SK-N-MC (cell line): ENCODE measurements around the gene SLC25A24.
"Not testable (repeated sequence)": the region's sequence is repeated elsewhere in the genome, so short reads cannot be mapped to it uniquely, and the experiment has no call there.

Source experiments
- DNase-seq: peaks from one replicate; pipeline ENCODE4 v3.0.0-alpha.2; 2011; ENCODE audit warnings: low read depth, low spot score
- H3K27ac ChIP-seq: fragments of 200-600 bp; sonication (generic); 2 replicates; pipeline ENCODE4 v1.5.1; 2016; ENCODE audit warnings: mixed run types
- H3K36me3 ChIP-seq: fragments of 200-600 bp; sonication (generic); 2 replicates; pipeline ENCODE4 v1.6.1; 2017; ENCODE audit warnings: antibody characterized with exemption, low read length, mixed read lengths; ENCODE audit not compliant: insufficient read depth
- H3K4me3 ChIP-seq: fragments of 200-600 bp; sonication (generic); 2 replicates; pipeline ENCODE4 v1.5.1; 2016
- H3K9ac ChIP-seq: fragments of 200-600 bp; sonication (generic); 2 replicates; pipeline ENCODE4 v1.8.0; 2017; ENCODE audit warnings: mixed run types, mixed read lengths; ENCODE audit not compliant: insufficient read length
- H3K9me3 ChIP-seq: fragments of 200-600 bp; sonication (generic); 2 replicates; pipeline ENCODE4 v1.6.1; 2017; ENCODE audit warnings: low read depth, mild to moderate bottlenecking, antibody characterized with exemption, low read length, moderate library complexity, mixed read lengths
- EZH2 ChIP-seq: fragments of 200-600 bp; sonication (generic); IDR thresholded peaks from one replicate; pipeline ENCODE4 v1.6.1; 2017; ENCODE audit warnings: antibody characterized with exemption
- FOXP2 ChIP-seq: optimal IDR thresholded peaks from 2 replicates; pipeline ENCODE3; 2011; ENCODE audit warnings: mild to moderate bottlenecking, moderate library complexity; ENCODE audit not compliant: insufficient read depth; ENCODE audit errors: extremely low read length, control extremely low read depth
- POLR2AphosphoS5 ChIP-seq: IDR thresholded peaks from 2 replicates; pipeline ENCODE4 v1.6.1; 2012; ENCODE audit warnings: mild to moderate bottlenecking, low read depth, low read length, borderline replicate concordance

The SLC25A24 gene

GRCh38 chr1:108158893-108159453 lies 41.2 kb downstream of the SLC25A24 start:
- H3K9ac ChIP-seq: no peak overlapping the region
- no peak overlapping the region for H3K27ac ChIP-seq
- H3K4me3 ChIP-seq: no peak overlapping the region
- H3K9me3 ChIP-seq: no peaks in the 10 kb centered on the region
- no peak for TF ChIP-seq POLR2AphosphoS5
- no peak for TF ChIP-seq FOXP2
- TF ChIP-seq EZH2: no peak
- peaks cover 50% of the 10 kb centered on the region for H3K36me3 ChIP-seq
- no peak for DNase-seq

- Histone ChIP-seq H3K9ac (no peak overlapping the region), H3K27ac (no peak overlapping the region), H3K4me3 (no peak overlapping the region), H3K9me3 (no peaks in the 10 kb centered on the region), H3K36me3 (peaks cover 84% of the 10 kb centered on the region)
- TF ChIP-seq POLR2AphosphoS5 (no peak), EZH2 (no peak), FOXP2 (no peak)
- no peak for DNase-seq
These were observed 45.8 kb downstream of the SLC25A24 start for GRCh38 chr1:108154314-108154713.

GRCh38 chr1:108152782-108153222 lies 47.3 kb downstream of the SLC25A24 start:
- Histone ChIP-seq H3K27ac (no peak overlapping the region), H3K36me3 (peaks cover 93% of the 10 kb centered on the region), H3K9me3 (no peaks in the 10 kb centered on the region), H3K4me3 (no peak overlapping the region), H3K9ac (no peak overlapping the region)
- DNase-seq: no peak
- TF ChIP-seq EZH2 (no peak), FOXP2 (no peak), POLR2AphosphoS5 (no peak)

DNA sequence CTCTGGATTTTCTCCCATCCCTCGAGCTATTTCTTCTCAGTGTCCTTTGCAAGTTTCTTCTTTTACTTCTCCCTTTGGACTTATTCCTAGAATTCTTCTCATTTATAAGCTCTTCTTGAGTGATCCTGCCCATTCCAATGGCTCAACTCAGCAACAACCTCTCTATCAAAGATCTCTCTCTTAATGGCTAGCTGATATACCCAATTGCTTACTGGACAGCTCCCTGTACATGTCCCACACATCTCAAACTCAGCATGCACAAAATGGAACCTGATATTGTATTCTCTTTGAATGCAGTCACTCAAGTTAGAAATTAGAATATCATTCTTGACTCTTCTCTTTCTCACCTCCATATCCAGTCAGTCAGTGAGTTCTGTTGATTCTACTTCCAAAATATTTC lies 48.6 kb downstream of the SLC25A24 start:
- H3K36me3 ChIP-seq: peaks cover 93% of the 10 kb centered on the region
- H3K9me3 ChIP-seq: no peaks in the 10 kb centered on the region
- no peak overlapping the region for H3K4me3 ChIP-seq
- TF ChIP-seq EZH2 (no peak), POLR2AphosphoS5 (no peak), FOXP2 (no peak)
- H3K27ac ChIP-seq: no peak overlapping the region
- no peak overlapping the region for H3K9ac ChIP-seq
- no peak for DNase-seq

GRCh38 chr1:108149796-108150467 lies 50.2 kb downstream of the SLC25A24 start:
- Histone ChIP-seq H3K4me3 (no peak overlapping the region), H3K27ac (no peak overlapping the region), H3K36me3 (peaks cover 93% of the 10 kb centered on the region), H3K9me3 (no peaks in the 10 kb centered on the region), H3K9ac (no peak overlapping the region)
- no peak for DNase-seq
- TF ChIP-seq FOXP2 (no peak), POLR2AphosphoS5 (no peak), EZH2 (no peak)

DNA sequence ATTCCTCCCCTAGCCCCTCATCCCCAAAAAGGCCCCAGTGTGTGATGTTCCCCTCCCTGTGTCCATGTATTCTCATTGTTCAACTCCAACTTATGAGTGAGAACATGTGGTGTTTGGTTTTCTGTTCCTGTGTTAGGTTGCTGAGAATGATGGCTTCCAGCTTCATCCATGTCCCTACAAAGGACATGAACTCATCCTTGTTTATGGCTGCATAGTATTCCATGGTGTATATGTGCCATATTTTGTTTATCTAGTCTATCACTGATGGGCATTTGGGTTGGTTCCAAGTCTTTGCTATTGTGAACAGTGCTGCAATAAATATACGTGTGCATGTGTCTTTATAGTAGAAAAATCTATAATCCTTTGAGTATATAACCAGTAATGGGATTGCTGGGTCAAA lies 55.6 kb downstream of the SLC25A24 start:
- not testable (repeated sequence) for H3K9me3 ChIP-seq, H3K27ac ChIP-seq, H3K9ac ChIP-seq, H3K4me3 ChIP-seq, DNase-seq
- H3K36me3 ChIP-seq: peaks cover 84% of the 10 kb centered on the region

DNA sequence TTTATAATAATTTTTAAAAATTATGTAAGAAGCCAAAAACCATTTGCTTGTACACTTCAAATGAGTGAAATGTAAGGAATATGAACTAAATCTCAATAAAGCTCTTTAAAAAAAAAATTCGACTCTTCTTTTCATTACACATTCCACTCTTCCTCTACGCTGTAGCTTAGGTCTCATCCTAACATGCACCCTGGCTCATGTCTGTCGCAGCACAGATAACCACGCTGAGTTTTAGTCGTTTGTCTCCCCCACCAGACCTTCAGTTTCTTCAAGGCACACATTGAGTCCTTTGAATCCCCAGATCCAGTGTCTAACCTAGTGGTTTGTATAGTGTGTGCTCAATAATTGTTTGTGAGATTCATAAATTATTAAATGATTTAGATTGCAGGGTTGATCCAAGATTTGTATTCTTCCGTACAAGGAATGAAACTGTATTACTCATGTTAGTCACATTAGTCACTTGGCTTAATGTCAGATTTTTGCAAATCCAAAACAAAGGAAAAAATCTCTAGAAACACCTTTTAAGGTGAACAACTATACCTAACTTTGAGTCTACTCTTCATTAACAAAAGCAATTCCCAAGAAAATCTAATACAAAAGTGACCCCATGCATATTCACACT lies 57.3 kb downstream of the SLC25A24 start:
- TF ChIP-seq FOXP2: no peak
- H3K4me3 ChIP-seq: no peak overlapping the region
- H3K27ac ChIP-seq: no peak overlapping the region
- no peak overlapping the region for H3K9ac ChIP-seq
- H3K36me3 ChIP-seq: peaks cover 80% of the 10 kb centered on the region
- DNase-seq: no peak
- no peaks in the 10 kb centered on the region for H3K9me3 ChIP-seq

DNA sequence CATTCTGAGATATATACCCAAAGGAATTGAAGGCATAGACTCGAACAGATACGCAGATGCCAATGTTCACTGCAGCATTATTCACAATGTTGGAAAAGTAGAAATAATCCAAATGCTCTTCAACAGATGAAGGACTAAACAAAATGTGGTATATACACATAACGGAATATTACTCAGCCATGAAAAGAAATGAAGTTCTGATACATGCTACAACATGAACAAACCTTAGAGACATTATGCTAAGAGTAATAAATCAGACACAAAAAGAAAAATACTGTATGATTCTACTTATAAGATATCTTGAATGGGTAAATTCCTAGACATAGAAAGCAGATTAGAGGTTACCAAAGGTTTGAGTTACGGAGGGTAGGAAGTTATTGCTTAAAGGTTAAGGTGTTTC lies 57.9 kb downstream of the SLC25A24 start:
- no peak overlapping the region for H3K4me3 ChIP-seq
- H3K27ac ChIP-seq: no peak overlapping the region
- H3K36me3 ChIP-seq: peaks cover 80% of the 10 kb centered on the region
- DNase-seq: no peak
- H3K9ac ChIP-seq: no peak overlapping the region
- TF ChIP-seq FOXP2 (no peak), EZH2 (no peak), POLR2AphosphoS5 (no peak)
- no peaks in the 10 kb centered on the region for H3K9me3 ChIP-seq

DNA sequence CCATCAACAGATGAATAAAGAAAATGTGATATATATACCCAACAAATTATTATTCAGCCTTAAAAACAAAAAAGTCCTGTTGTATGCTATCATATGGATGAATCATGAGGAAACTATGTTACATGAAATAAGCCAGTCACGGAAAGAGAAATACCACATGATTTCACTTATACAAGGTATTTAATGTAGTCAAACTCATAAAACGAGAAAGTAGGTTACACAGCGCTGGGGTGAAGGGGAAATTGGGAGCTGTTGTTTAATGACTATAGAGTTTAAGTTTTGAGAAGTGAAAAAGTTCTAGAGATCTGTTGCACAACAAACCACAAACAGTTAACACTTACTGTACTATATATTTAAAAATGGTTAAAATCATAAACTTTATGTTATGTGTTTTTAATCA lies 58.5 kb downstream of the SLC25A24 start:
- TF ChIP-seq FOXP2 (no peak), POLR2AphosphoS5 (no peak), EZH2 (no peak)
- Histone ChIP-seq H3K36me3 (peaks cover 80% of the 10 kb centered on the region), H3K27ac (no peak overlapping the region), H3K4me3 (no peak overlapping the region), H3K9ac (no peak overlapping the region), H3K9me3 (no peaks in the 10 kb centered on the region)
- DNase-seq: no peak
